GM12801 (cell line): ENCODE results near the gene UBL3.

Source experiments
- CTCF ChIP-seq: IDR thresholded peaks from one replicate; pipeline ENCODE4 v1.5.1; 2011; ENCODE audit warnings: control low read depth; ENCODE audit not compliant: insufficient read length; ENCODE audit errors: extremely low read depth

Gene UBL3

GRCh38 chr13:29877456-29878078 lies 27.1 kb upstream of the UBL3 start:
- no peak for TF ChIP-seq CTCF

DNA sequence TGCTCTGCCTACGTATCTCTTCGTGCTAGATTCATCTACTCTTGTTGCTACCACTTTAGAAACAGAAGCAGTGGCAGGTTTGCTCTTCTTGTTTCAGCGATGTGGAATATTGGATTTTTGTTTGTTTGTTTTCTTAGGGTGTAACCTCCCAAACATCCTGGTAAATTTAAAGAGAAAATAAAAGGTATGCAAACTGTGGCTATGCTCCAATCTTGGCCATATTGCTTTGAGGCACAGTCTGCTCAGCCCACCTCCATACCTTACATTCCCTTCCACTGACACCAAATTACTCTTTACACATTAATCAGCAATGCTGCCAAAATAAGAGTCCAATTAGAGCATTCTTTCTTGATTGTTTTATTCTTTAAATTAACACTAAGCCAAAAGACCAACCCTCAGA lies 25.2 kb upstream of the UBL3 start:
- TF ChIP-seq CTCF = no peak

- TF ChIP-seq CTCF = no peak
Observed at GRCh38 chr13:29868581-29868980, 18.2 kb upstream of the UBL3 start.

DNA sequence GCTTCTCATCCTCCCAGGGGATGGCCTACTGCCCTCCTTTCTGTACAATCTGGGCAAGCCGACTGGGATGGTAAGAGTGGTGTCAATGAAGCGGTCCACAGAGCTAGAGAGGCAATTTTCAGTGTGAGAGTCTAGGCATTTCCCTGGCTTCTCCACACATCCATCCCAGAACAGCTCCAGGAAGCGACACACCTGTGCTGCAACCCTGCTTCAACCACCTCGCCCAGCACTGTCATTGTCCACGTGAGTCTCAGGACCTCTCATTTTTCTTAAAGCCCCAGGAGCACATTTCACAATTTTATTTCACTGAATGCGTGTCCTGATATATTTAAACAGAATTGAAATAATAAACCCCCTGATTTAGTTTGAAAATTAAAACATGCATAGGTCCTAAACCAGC lies 15.5 kb upstream of the UBL3 start:
- TF ChIP-seq CTCF = no peak

- no peak for TF ChIP-seq CTCF
Observed at GRCh38 chr13:29861694-29862110, 11.3 kb upstream of the UBL3 start.

DNA sequence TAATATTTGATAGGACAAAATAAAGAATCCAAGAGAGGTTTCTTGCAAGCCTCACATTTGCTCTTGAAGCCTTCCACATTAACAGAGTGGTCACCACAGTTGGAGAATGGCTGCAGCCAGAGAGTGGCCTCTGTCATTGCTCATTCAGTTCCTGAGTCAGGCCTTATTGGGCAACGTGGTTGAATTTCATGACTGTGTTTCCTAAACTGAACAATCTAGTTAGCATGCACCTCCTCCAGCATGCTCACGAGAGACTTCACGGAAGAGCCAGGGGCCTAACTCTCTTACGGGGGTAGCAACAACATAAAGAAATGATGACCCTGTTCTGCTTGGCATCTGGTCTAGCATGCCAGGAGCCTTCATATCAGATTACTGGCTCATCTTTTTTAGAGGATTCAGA lies 9.6 kb upstream of the UBL3 start:
- TF ChIP-seq CTCF = no peak

DNA sequence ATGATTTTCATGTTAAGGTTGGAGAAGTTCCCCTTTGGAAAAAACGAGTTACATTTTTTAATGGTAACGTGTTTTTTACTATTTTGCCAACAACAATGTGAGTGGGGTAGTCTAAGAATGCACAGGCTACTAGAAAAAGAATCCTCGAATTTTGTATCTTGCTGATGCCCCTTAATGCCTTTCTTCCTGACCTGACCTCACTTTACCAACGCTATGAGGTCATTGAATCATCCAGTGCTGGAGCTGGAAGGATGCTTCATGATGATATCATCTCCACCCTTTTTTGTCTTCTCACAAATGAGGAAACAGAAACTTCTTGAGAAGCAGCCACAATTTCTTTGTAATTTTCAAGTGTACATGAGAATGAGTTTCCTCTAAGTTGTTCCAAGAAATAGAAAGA lies 8.2 kb upstream of the UBL3 start:
- no peak for TF ChIP-seq CTCF
